Ovary (tissue), 3 donors: Measurements from ENCODE around the gene CTDSPL.

Experiments
- CTCF ChIP-seq, 3 donors: fragments of 450-650 bp in 2 of 3; fragments of 200-600 bp in 1 of 3; IDR thresholded peaks; one replicate each; pipeline versions ENCODE4 v1.5.1 to v1.8.0; 2016 to 2022; ENCODE audit warnings: antibody characterized with exemption in 3 of 3, mild to moderate bottlenecking in 1 of 3
- POLR2A ChIP-seq: fragments of 450-650 bp; IDR thresholded peaks from one replicate; pipeline ENCODE4 v1.6.1; 2017; ENCODE audit warnings: antibody characterized with exemption, mild to moderate bottlenecking, moderate library complexity
- donor health status: DM: no; HTN: no; CAD: no.

DNA sequence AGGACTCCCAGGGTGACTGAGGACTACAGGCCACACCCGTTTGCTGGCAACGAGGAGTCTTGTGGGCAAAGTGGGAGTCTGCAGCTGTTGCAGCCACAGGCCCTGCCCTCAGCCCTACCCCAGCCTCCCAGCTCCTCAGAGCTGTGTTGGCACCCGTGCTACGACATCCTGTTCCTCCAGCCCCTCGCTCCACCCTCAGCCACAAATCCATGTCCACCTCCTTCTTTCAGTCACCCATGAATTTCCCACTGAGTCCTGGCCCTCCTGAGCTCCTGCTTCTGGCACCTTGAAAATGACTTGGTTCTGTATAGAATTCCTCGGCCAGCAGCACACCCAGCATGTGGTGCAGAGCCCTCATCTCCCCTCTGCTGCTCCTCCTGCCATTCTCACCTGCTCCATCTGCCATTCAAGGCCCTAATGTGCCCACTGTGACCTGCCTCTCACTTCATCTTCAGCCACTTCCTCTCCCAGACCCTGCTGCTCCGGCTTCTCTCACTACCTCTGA, 108.0 kb downstream of the CTDSPL start:
- TF ChIP-seq CTCF (IDR thresholded peaks at IDR 0.05) (no peak), POLR2A (no peak)
